SK-N-SH (cell line): Measurements from ENCODE around the gene ADRM1. TPM values are rescaled to one million over a fixed set of nuclear protein-coding genes. Genes with fewer than 3 reads are reported as not detected.

Source experiments
- CTCF ChIA-PET: fragments of 300-600, 350-600 bp; formaldehyde crosslinking; extraction: SDS; loops from one replicate; lab custom pipeline; 2021; lab: Yijun Ruan, JAX
- POLR2A ChIA-PET: fragments of 350-600 bp; sonication (Branson Sonifier 250); formaldehyde crosslinking; extraction: SDS; loops from one replicate; lab custom pipeline; 2020; ENCODE audit warnings: antibody characterized with exemption, inconsistent platforms; lab: Yijun Ruan, JAX
- DNase-seq: peaks from one replicate; pipeline ENCODE4 v3.0.0; 2012
- H2AFZ ChIP-seq: fragments of 200-600 bp; sonication (generic); 2 replicates; pipeline ENCODE4 v1.8.1; 2016; ENCODE audit warnings: antibody characterized with exemption, mild to moderate bottlenecking, low read depth
- H3F3A ChIP-seq: fragments of 200-600 bp; sonication (generic); replicated peaks from 2 replicates; pipeline ENCODE3; 2016; ENCODE audit warnings: antibody characterized with exemption, mild to moderate bottlenecking; ENCODE audit not compliant: insufficient read depth
- H3K27ac ChIP-seq, 2 experiments: fragments of 200-500 bp in 1 of 2; fragments of 200-600 bp in 1 of 2; sonication (Bioruptor generic) in 1 of 2; sonication (generic), shearing (Covaris generic) in 1 of 2; 2 replicates each; pipeline versions ENCODE4 v1.5.1 to v1.6.1; 2014 to 2016; ENCODE audit warnings: low read depth in 2 of 2, inconsistent platforms in 1 of 2, low read length in 1 of 2, mild to moderate bottlenecking in 1 of 2, mixed read lengths in 1 of 2
- H3K27me3 ChIP-seq: fragments of 200-600 bp; sonication (generic), shearing (Covaris generic); 2 replicates; pipeline ENCODE4 v1.6.1; 2016; ENCODE audit warnings: mixed run types; ENCODE audit not compliant: insufficient read depth
- H3K36me3 ChIP-seq, 2 experiments: fragments of 200-500 bp in 1 of 2; fragments of 200-600 bp in 1 of 2; sonication (Bioruptor generic) in 1 of 2; sonication (generic) in 1 of 2; replicated peaks in 1 of 2; 2 replicates each; pipeline versions ENCODE3 to v1.5.1; 2014 to 2016; ENCODE audit warnings: low read length in 1 of 2, mild to moderate bottlenecking in 1 of 2; ENCODE audit not compliant: insufficient read depth in 2 of 2, control insufficient read depth in 1 of 2
- H3K4me1 ChIP-seq, 2 experiments: fragments of 200-500 bp in 1 of 2; fragments of 200-600 bp in 1 of 2; sonication (Bioruptor generic) in 1 of 2; sonication (generic), shearing (Covaris generic) in 1 of 2; 2 replicates each; pipeline versions ENCODE4 v1.5.1 to v1.6.1; 2014 to 2016; ENCODE audit warnings: low read depth in 1 of 2, low read length in 1 of 2, mixed run types in 1 of 2; ENCODE audit not compliant: insufficient read depth in 2 of 2, control insufficient read depth in 1 of 2
- H3K4me2 ChIP-seq: fragments of 200-600 bp; sonication (generic), shearing (Covaris generic); 2 replicates; pipeline ENCODE4 v1.6.1; 2017; ENCODE audit warnings: mixed run types
- H3K4me3 ChIP-seq, 2 experiments: fragments of 200-500 bp in 1 of 2; fragments of 200-600 bp in 1 of 2; sonication (Bioruptor generic) in 1 of 2; sonication (generic), shearing (Covaris generic) in 1 of 2; 2 replicates each; pipeline versions ENCODE4 v1.5.1 to v1.8.1; 2014 to 2016; ENCODE audit warnings: low read depth in 2 of 2, inconsistent platforms in 1 of 2, low read length in 1 of 2, mild to moderate bottlenecking in 1 of 2, mixed read lengths in 1 of 2, moderate library complexity in 1 of 2
- H3K79me2 ChIP-seq: fragments of 200-600 bp; sonication (generic); 2 replicates; pipeline ENCODE4 v1.8.1; 2017; ENCODE audit warnings: mild to moderate bottlenecking; ENCODE audit not compliant: insufficient read depth
- H3K9ac ChIP-seq: fragments of 200-600 bp; sonication (generic); 2 replicates; pipeline ENCODE4 v1.6.1; 2017; ENCODE audit warnings: mixed run types
- H3K9me2 ChIP-seq: fragments of 200-600 bp; sonication (generic); 2 replicates; pipeline ENCODE4 v1.6.1; 2017; ENCODE audit warnings: mixed run types
- H3K9me3 ChIP-seq: fragments of 200-600 bp; sonication (generic); 2 replicates; pipeline ENCODE4 v1.6.1; 2017; ENCODE audit warnings: mixed run types, mild to moderate bottlenecking, moderate library complexity
- H4K20me1 ChIP-seq: fragments of 200-600 bp; sonication (generic); 2 replicates; pipeline ENCODE4 v1.6.1; 2017; ENCODE audit warnings: mild to moderate bottlenecking, mixed run types; ENCODE audit not compliant: insufficient read depth
- EP300 ChIP-seq, 2 experiments: IDR thresholded peaks; 2 replicates each; pipeline versions ENCODE4 v1.4.0 to v1.6.1; 2012; ENCODE audit warnings: borderline replicate concordance in 1 of 2, low read depth in 1 of 2, low read length in 1 of 2
- FOSL2 ChIP-seq: IDR thresholded peaks from 2 replicates; pipeline ENCODE4 v1.4.0; 2012; ENCODE audit warnings: low read depth, mild to moderate bottlenecking, moderate library complexity, borderline replicate concordance
- GABPA ChIP-seq: IDR thresholded peaks from 2 replicates; pipeline ENCODE4 v1.4.0; 2012; ENCODE audit warnings: low read depth, mild to moderate bottlenecking
- GATA2 ChIP-seq: sonication (generic); formaldehyde crosslinking; IDR thresholded peaks from 2 replicates; pipeline ENCODE4 v1.5.0; 2020; ENCODE audit warnings: mild to moderate bottlenecking, missing genetic modification reagents
- JUND ChIP-seq: IDR thresholded peaks from 2 replicates; pipeline ENCODE4 v1.4.0; 2012
- MEF2A ChIP-seq: IDR thresholded peaks from 2 replicates; pipeline ENCODE4 v1.4.0; 2012; ENCODE audit warnings: low read depth, borderline replicate concordance
- MXI1 ChIP-seq: IDR thresholded peaks from 2 replicates; pipeline ENCODE4 v1.6.1; 2012; ENCODE audit warnings: mild to moderate bottlenecking, low read depth, low read length, improper control_type of control experiment
- NFIC ChIP-seq: IDR thresholded peaks from 2 replicates; pipeline ENCODE4 v1.4.0; 2012; ENCODE audit warnings: borderline replicate concordance
- RAD21 ChIP-seq: IDR thresholded peaks from 2 replicates; pipeline ENCODE4 v1.6.1; 2012; ENCODE audit warnings: mild to moderate bottlenecking, low read length
- RCOR1 ChIP-seq: fragments of 150-350 bp; IDR thresholded peaks from 2 replicates; pipeline ENCODE4 v1.6.1; 2017; ENCODE audit warnings: antibody characterized with exemption, low read length
- RFX5 ChIP-seq: IDR thresholded peaks from 2 replicates; pipeline ENCODE4 v1.6.1; 2012; ENCODE audit warnings: mild to moderate bottlenecking, improper control_type of control experiment, low read length
- TAF1 ChIP-seq: IDR thresholded peaks from 2 replicates; pipeline ENCODE4 v1.6.1; 2012; ENCODE audit warnings: low read depth, mild to moderate bottlenecking, low read length, moderate library complexity, borderline replicate concordance
- TCF12 ChIP-seq: IDR thresholded peaks from 2 replicates; pipeline ENCODE4 v1.4.0; 2012
- TEAD4 ChIP-seq: IDR thresholded peaks from 2 replicates; pipeline ENCODE4 v1.4.0; 2012; ENCODE audit warnings: mild to moderate bottlenecking, borderline replicate concordance; ENCODE audit not compliant: insufficient read depth
- USF2 ChIP-seq: fragments of 150-350 bp; IDR thresholded peaks from 2 replicates; pipeline ENCODE4 v1.6.1; 2017; ENCODE audit warnings: antibody characterized with exemption, low read length, low read depth, borderline replicate concordance
- YY1 ChIP-seq: IDR thresholded peaks from 2 replicates; pipeline ENCODE4 v1.4.0; 2012; ENCODE audit warnings: low read depth, mild to moderate bottlenecking
- WGBS: methylation state at CpG from one replicate; pipeline ENCODE4 v1.1.6; 2017; ENCODE audit warnings: low lambda C conversion rate; 5-methylcytosine and 5-hydroxymethylcytosine counted together
- polyA plus RNA-seq, 3 experiments: library from polyadenylated mRNA; depleted of rRNA; stranded (reverse); fragments of >200 nt; gene quantifications; 2 replicates each; pipeline ENCODE4 v1.2.3, GENCODE V29; 2012
- TF ChIP-seq, protein P1 (sequence below): IDR thresholded peaks from 2 replicates; pipeline ENCODE4 v1.4.0; 2012; ENCODE audit warnings: low read depth
- TF ChIP-seq, protein P2 (sequence below): fragments of 200-600 bp; sonication (generic); IDR thresholded peaks from 2 replicates; pipeline ENCODE4 v1.6.1; 2017; ENCODE audit warnings: antibody characterized with exemption, mild to moderate bottlenecking, moderate library complexity

The ADRM1 gene
- polyA plus RNA-seq, 1 of the 3 experiments (the other 2 are of a cell fraction) = 142 TPM

- H3K27me3 ChIP-seq = no peaks in the 10 kb centered on the region
- H3K4me1 ChIP-seq = no peaks in the 10 kb centered on the region
- H3K9ac ChIP-seq = no peak overlapping the region
- no peak overlapping the region for H3K4me2 ChIP-seq
- no peak overlapping the region; a peak in 1 of 4 replicates for H3K27ac ChIP-seq
- WGBS = 94% methylated on average over 21 of the region's 34 CpGs
- ChIA-PET CTCF (interaction anchor here (2.2 kb wide), 1 partner anchor 35 kb away, joined by 11 read pairs; no protein-coding TSS in a partner anchor), POLR2A (no interaction called here)
- peaks cover 11 to 44% of the 10 kb centered on the region in 2 experiments for H3K36me3 ChIP-seq
- H3K4me3 ChIP-seq = no peak overlapping the region
- H2AFZ ChIP-seq = no peak overlapping the region
- no peak for DNase-seq
- no peaks in the 10 kb centered on the region for H3K9me2 ChIP-seq
- no peaks in the 10 kb centered on the region for H3K79me2 ChIP-seq
- no peak for TF ChIP-seq EP300 (IDR thresholded peaks at IDR 0.05; ENCODE audit: borderline replicate concordance in 1 of 2, low read depth in 1 of 2, low read length in 1 of 2)
- TF ChIP-seq RAD21 = no peak
- no peak for TF ChIP-seq GABPA
- no peaks in the 10 kb centered on the region for H4K20me1 ChIP-seq
- H3K9me3 ChIP-seq = no peaks in the 10 kb centered on the region
- H3F3A ChIP-seq = no peaks in the 10 kb centered on the region
Measured at GRCh38 chr20:62346398-62347150, 43.8 kb downstream of the ADRM1 start.

DNA sequence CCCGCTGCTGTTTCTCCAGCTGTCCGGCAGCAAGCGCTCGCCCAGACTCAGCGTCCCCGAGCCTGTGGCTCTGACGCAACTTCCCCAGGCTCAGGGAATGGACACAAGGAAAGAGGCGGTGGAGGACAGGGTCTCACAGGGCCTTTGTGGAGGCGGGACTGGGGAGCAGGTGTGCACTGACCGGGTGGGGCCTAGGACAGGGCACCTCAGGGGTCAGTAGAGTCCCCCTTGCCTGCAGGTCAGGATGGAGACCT lies 44.3 kb downstream of the ADRM1 start:
- H3K9ac ChIP-seq = no peak overlapping the region
- no peaks in the 10 kb centered on the region for H3K27me3 ChIP-seq
- no peak for DNase-seq
- no peaks in the 10 kb centered on the region for H3K9me2 ChIP-seq
- no peak overlapping the region for H2AFZ ChIP-seq
- no peak overlapping the region for H3K4me3 ChIP-seq
- peaks cover 11 to 46% of the 10 kb centered on the region in 2 experiments for H3K36me3 ChIP-seq
- CTCF ChIA-PET = interaction anchor here (2.2 kb wide), 1 partner anchor 35 kb away, joined by 11 read pairs; no protein-coding TSS in a partner anchor
- H3K4me1 ChIP-seq = peaks cover 0 to under 1% of the 10 kb centered on the region in 2 experiments; a peak in 1 of 4 replicates
- WGBS = 97% methylated on average over 10 of the region's 10 CpGs
- TF ChIP-seq GABPA = no peak
- TF ChIP-seq RAD21 = no peak
- no peak for TF ChIP-seq MEF2A
- no peak for TF ChIP-seq YY1
- no peak for TF ChIP-seq TAF1
- no peak for TF ChIP-seq TCF12
- no peak for TF ChIP-seq USF2
- TF ChIP-seq GATA2 (CRISPR knock-in tag) = no peak
- TF ChIP-seq TEAD4 = no peak
- TF ChIP-seq, all 33 proteins: peak for 0
- H3F3A ChIP-seq = no peaks in the 10 kb centered on the region
- H3K4me2 ChIP-seq = no peak overlapping the region
- POLR2A ChIA-PET = no interaction called here
- H3K79me2 ChIP-seq = no peaks in the 10 kb centered on the region
- no peaks in the 10 kb centered on the region for H4K20me1 ChIP-seq
- H3K9me3 ChIP-seq = no peaks in the 10 kb centered on the region
- H3K27ac ChIP-seq = no peak overlapping the region

DNA sequence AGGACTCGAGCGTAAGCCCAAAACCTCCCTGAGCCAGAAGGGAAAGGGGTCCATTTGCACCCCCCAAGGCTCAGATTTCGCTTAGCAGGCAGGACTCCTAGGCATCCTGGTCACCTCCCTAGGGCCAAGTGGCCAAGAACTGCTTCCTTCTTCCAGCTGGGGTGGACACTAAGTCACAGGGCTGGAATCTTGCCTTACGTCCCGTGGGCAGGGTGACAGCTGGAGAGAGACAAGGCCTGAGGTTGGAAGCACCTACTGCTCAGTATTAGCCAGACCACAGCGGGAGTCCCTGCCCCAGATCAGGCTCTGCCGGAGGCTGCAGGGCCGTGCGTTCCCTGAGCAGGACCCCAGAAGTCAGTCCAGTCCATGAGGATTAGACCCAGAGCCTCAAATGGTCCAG lies 44.6 kb downstream of the ADRM1 start:
- DNase-seq = no peak
- H3K27ac ChIP-seq = no peak overlapping the region
- no peak overlapping the region for H3K9ac ChIP-seq
- peaks cover 0 to 4% of the 10 kb centered on the region in 2 experiments; a peak in 1 of 4 replicates for H3K4me1 ChIP-seq
- no peaks in the 10 kb centered on the region for H3K79me2 ChIP-seq
- no peak overlapping the region for H3K4me2 ChIP-seq
- H3K4me3 ChIP-seq = no peak overlapping the region
- no peaks in the 10 kb centered on the region for H3K9me2 ChIP-seq
- H3K27me3 ChIP-seq = no peaks in the 10 kb centered on the region
- WGBS = 100% methylated on average over 3 of the region's 9 CpGs
- no peaks in the 10 kb centered on the region for H3F3A ChIP-seq
- H3K36me3 ChIP-seq = peaks cover 11 to 46% of the 10 kb centered on the region in 2 experiments
- no peaks in the 10 kb centered on the region for H3K9me3 ChIP-seq
- no peaks in the 10 kb centered on the region for H4K20me1 ChIP-seq
- ChIA-PET CTCF (interaction anchor here (2.2 kb wide), 1 partner anchor 34 kb away, joined by 11 read pairs; no protein-coding TSS in a partner anchor), POLR2A (no interaction called here)
- no peak overlapping the region for H2AFZ ChIP-seq
- TF ChIP-seq YY1 (no peak), TEAD4 (no peak), MXI1 (no peak), RFX5 (no peak), RCOR1 (no peak), NFIC (no peak), USF2 (no peak), JUND (no peak), FOSL2 (no peak), TAF1 (no peak)
- TF ChIP-seq, protein P1, sequence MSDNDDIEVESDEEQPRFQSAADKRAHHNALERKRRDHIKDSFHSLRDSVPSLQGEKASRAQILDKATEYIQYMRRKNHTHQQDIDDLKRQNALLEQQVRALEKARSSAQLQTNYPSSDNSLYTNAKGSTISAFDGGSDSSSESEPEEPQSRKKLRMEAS = no peak
- TF ChIP-seq, protein P2, sequence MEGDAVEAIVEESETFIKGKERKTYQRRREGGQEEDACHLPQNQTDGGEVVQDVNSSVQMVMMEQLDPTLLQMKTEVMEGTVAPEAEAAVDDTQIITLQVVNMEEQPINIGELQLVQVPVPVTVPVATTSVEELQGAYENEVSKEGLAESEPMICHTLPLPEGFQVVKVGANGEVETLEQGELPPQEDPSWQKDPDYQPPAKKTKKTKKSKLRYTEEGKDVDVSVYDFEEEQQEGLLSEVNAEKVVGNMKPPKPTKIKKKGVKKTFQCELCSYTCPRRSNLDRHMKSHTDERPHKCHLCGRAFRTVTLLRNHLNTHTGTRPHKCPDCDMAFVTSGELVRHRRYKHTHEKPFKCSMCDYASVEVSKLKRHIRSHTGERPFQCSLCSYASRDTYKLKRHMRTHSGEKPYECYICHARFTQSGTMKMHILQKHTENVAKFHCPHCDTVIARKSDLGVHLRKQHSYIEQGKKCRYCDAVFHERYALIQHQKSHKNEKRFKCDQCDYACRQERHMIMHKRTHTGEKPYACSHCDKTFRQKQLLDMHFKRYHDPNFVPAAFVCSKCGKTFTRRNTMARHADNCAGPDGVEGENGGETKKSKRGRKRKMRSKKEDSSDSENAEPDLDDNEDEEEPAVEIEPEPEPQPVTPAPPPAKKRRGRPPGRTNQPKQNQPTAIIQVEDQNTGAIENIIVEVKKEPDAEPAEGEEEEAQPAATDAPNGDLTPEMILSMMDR = no peak
